IMR-90 (cell line): ENCODE measurements around the gene KRT86. TPM values are rescaled to one million over a fixed set of nuclear protein-coding genes. Genes with fewer than 3 reads are reported as not detected.

Source experiments
- ATAC-seq: fragments of 200-7000 bp; cut with Tn5 transposase; 2 replicates; pipeline ENCODE4 v1.9.1; 2020; ENCODE audit warnings: low read depth, mild to moderate bottlenecking, moderate library complexity
- BruUV-seq: library from RNA; stranded (reverse); fragments of 400-500 nt; replicated peaks from 2 replicates; lab custom pipeline; 2021; lab: Mats Ljungman, UMichigan
- CTCF ChIA-PET: fragments of 300-600 bp; formaldehyde crosslinking; extraction: SDS; loops from one replicate; lab custom pipeline; 2021; ENCODE audit warnings: antibody characterized with exemption; lab: Yijun Ruan, JAX
- POLR2A ChIA-PET: fragments of 300-600 bp; sonication (Branson Sonifier 250); formaldehyde crosslinking; loops from one replicate; lab custom pipeline; 2022; ENCODE audit warnings: antibody characterized with exemption; ENCODE audit not compliant: unreplicated experiment; lab: Charles Lee
- DNase-seq: peaks from one replicate; pipeline ENCODE4 v3.0.0; 2013
- H2AFZ ChIP-seq: replicated peaks from 2 replicates; pipeline ENCODE3; 2013; ENCODE audit warnings: low read length, mild to moderate bottlenecking; ENCODE audit not compliant: poor library complexity
- H2AK5ac ChIP-seq: 2 replicates; pipeline ENCODE4 v1.6.1; 2013; ENCODE audit warnings: low read depth, low read length, inconsistent platforms
- H2AK9ac ChIP-seq: replicated peaks from 2 replicates; pipeline ENCODE3; 2013; ENCODE audit warnings: mild to moderate bottlenecking, low read depth, low read length, moderate library complexity; ENCODE audit not compliant: poor library complexity
- H2BK120ac ChIP-seq: 2 replicates; pipeline ENCODE4 v1.6.1; 2013; ENCODE audit warnings: low read depth, low read length, inconsistent platforms
- H2BK15ac ChIP-seq: 3 replicates; pipeline ENCODE4 v1.6.1; 2013; ENCODE audit warnings: low read depth, low read length, inconsistent platforms
- H2BK20ac ChIP-seq: 2 replicates; pipeline ENCODE4 v1.6.1; 2013; ENCODE audit warnings: low read depth, mild to moderate bottlenecking, inconsistent platforms, low read length, moderate library complexity
- H2BK5ac ChIP-seq: 2 replicates; pipeline ENCODE4 v1.6.1; 2013; ENCODE audit warnings: mild to moderate bottlenecking, low read depth, low read length, inconsistent platforms; ENCODE audit not compliant: poor library complexity, severe bottlenecking
- H3K14ac ChIP-seq: replicated peaks from 2 replicates; pipeline ENCODE4 v1.6.1; 2013; ENCODE audit warnings: low read depth, low read length, inconsistent platforms
- H3K18ac ChIP-seq: 2 replicates; pipeline ENCODE4 v1.6.1; 2013; ENCODE audit warnings: low read depth, low read length, control low read depth
- H3K23ac ChIP-seq: 2 replicates; pipeline ENCODE4 v1.6.1; 2013; ENCODE audit warnings: low read depth, low read length, inconsistent platforms
- H3K27ac ChIP-seq: 2 replicates; pipeline ENCODE4 v1.5.1; 2013; ENCODE audit warnings: mild to moderate bottlenecking, control low read depth, low read length; ENCODE audit not compliant: insufficient read depth
- H3K27me3 ChIP-seq: 2 replicates; pipeline ENCODE4 v1.6.1; 2013; ENCODE audit warnings: low read length; ENCODE audit not compliant: control insufficient read depth, insufficient read depth
- H3K36me3 ChIP-seq: 2 replicates; pipeline ENCODE4 v1.6.1; 2013; ENCODE audit warnings: low read length, mixed read lengths; ENCODE audit not compliant: control insufficient read depth, insufficient read depth
- H3K4ac ChIP-seq: 2 replicates; pipeline ENCODE4 v1.6.1; 2013; ENCODE audit warnings: low read depth, low read length, inconsistent platforms
- H3K4me1 ChIP-seq: 2 replicates; pipeline ENCODE4 v1.6.1; 2013; ENCODE audit warnings: low read length, mixed read lengths; ENCODE audit not compliant: control insufficient read depth, insufficient read depth
- H3K4me2 ChIP-seq: 2 replicates; pipeline ENCODE4 v1.6.1; 2013; ENCODE audit warnings: low read depth, mild to moderate bottlenecking, control low read depth, low read length, moderate library complexity
- H3K4me3 ChIP-seq: 2 replicates; pipeline ENCODE4 v1.5.1; 2013; ENCODE audit warnings: low read depth, mild to moderate bottlenecking, control low read depth, low read length, moderate library complexity; ENCODE audit not compliant: insufficient read depth
- H3K56ac ChIP-seq: 2 replicates; pipeline ENCODE4 v1.6.1; 2013; ENCODE audit warnings: low read length, inconsistent platforms; ENCODE audit not compliant: insufficient read depth; ENCODE audit errors: extremely low read depth
- H3K79me1 ChIP-seq, 2 experiments: 2 replicates each; pipeline ENCODE4 v1.6.1; 2013; ENCODE audit warnings: low read length in 2 of 2, inconsistent platforms in 1 of 2, low read depth in 1 of 2
- H3K9ac ChIP-seq: 2 replicates; pipeline ENCODE4 v1.6.1; 2013; ENCODE audit warnings: low read depth, low read length, control low read depth
- H3K9me1 ChIP-seq: 2 replicates; pipeline ENCODE4 v1.6.1; 2013; ENCODE audit warnings: low read length, inconsistent platforms; ENCODE audit not compliant: insufficient read depth
- H3K9me3 ChIP-seq: 2 replicates; pipeline ENCODE4 v1.6.1; 2013; ENCODE audit warnings: low read length; ENCODE audit not compliant: control insufficient read depth, insufficient read depth
- H4K20me1 ChIP-seq: 2 replicates; pipeline ENCODE4 v1.6.1; 2013; ENCODE audit warnings: low read length, inconsistent platforms; ENCODE audit not compliant: insufficient read depth
- H4K5ac ChIP-seq: 2 replicates; pipeline ENCODE4 v1.6.1; 2013; ENCODE audit warnings: mild to moderate bottlenecking, low read depth, low read length, control low read depth
- H4K8ac ChIP-seq, 2 experiments: 2 replicates each; pipeline ENCODE4 v1.6.1; 2013; ENCODE audit warnings: low read depth in 2 of 2, low read length in 2 of 2, control low read depth in 1 of 2, inconsistent platforms in 1 of 2
- H4K91ac ChIP-seq: 2 replicates; pipeline ENCODE4 v1.6.1; 2013; ENCODE audit warnings: low read depth, low read length, inconsistent platforms; ENCODE audit not compliant: insufficient read depth
- BHLHE40 ChIP-seq: fragments of 150-350 bp; IDR thresholded peaks from 2 replicates; pipeline ENCODE4 v1.6.1; 2016; ENCODE audit warnings: mild to moderate bottlenecking, low read depth, low read length
- CHD1 ChIP-seq: IDR thresholded peaks from 2 replicates; pipeline ENCODE4 v1.6.1; 2012; ENCODE audit warnings: low read depth, low read length, improper control_type of control experiment
- CTCF ChIP-seq: conservative IDR thresholded peaks from 2 replicates; pipeline ENCODE4 v1.5.1; 2012; ENCODE audit warnings: mild to moderate bottlenecking, low read depth, low read length, improper control_type of control experiment
- MXI1 ChIP-seq: IDR thresholded peaks from 2 replicates; pipeline ENCODE4 v1.6.1; 2012; ENCODE audit warnings: low read depth, mild to moderate bottlenecking, low read length, moderate library complexity, borderline replicate concordance
- RFX5 ChIP-seq: IDR thresholded peaks from 2 replicates; pipeline ENCODE4 v1.8.0; 2012; ENCODE audit warnings: low read depth, mild to moderate bottlenecking, low read length, moderate library complexity
- SMC3 ChIP-seq: fragments of 150-350 bp; IDR thresholded peaks from 2 replicates; pipeline ENCODE4 v1.6.1; 2016; ENCODE audit warnings: low read depth, mild to moderate bottlenecking, antibody characterized with exemption, low read length, moderate library complexity
- WGBS, 2 experiments: methylation state at CpG; one replicate each; pipeline versions ENCODE4 v1.1.5 to v1.1.7; 2013; ENCODE audit warnings: missing lambda C conversion rate in 2 of 2; ENCODE audit not compliant: insufficient read length in 1 of 2; ENCODE audit errors: extremely low coverage in 2 of 2; 5-methylcytosine and 5-hydroxymethylcytosine counted together
- dilution Hi-C: fragments of 300-500 bp; cut with HindIII; formaldehyde crosslinking; loops from one replicate; pipeline ENCODE4 v1.14.3; 2018; ENCODE audit warnings: low sequenced_read_pairs; ENCODE audit not compliant: unreplicated experiment
- in situ Hi-C: fragments of 300-500 bp; cut with MboI; formaldehyde crosslinking; loops from 3 replicates; pipeline ENCODE4 v1.14.3; 2019; ENCODE audit warnings: low sequenced_read_pairs, inconsistent platforms, mixed read lengths
- intact Hi-C: fragments of 100-400 bp; cut with micrococcal nuclease; formaldehyde crosslinking; loops from 2 replicates; pipeline ENCODE4 v1.10.0; 2022
- polyA plus RNA-seq, 3 experiments: library from polyadenylated mRNA; depleted of rRNA; stranded (reverse); fragments of >200 nt; gene quantifications; 2 replicates each; pipeline ENCODE4 v1.2.3, GENCODE V29; 2012; ENCODE audit warnings: low replicate concordance in 1 of 3
- total RNA-seq: library from RNA; depleted of rRNA; stranded (reverse); fragments of >200 nt; gene quantifications from 2 replicates; pipeline ENCODE4 v1.2.3, GENCODE V29; 2012
- TF ChIP-seq, protein P1 (sequence below): fragments of 150-350 bp; IDR thresholded peaks from 2 replicates; pipeline ENCODE4 v1.6.1; 2017; ENCODE audit warnings: mild to moderate bottlenecking, antibody characterized with exemption, low read length, low read depth
- TF ChIP-seq, protein P2 (sequence below): fragments of 150-350 bp; IDR thresholded peaks from 2 replicates; pipeline ENCODE4 v1.6.1; 2016; ENCODE audit warnings: low read depth, mild to moderate bottlenecking, low read length, moderate library complexity, borderline replicate concordance

The KRT86 gene
- total and polyA plus RNA-seq, 2 of the 4 experiments (the other 2 are of a cell fraction), result not detected

DNA sequence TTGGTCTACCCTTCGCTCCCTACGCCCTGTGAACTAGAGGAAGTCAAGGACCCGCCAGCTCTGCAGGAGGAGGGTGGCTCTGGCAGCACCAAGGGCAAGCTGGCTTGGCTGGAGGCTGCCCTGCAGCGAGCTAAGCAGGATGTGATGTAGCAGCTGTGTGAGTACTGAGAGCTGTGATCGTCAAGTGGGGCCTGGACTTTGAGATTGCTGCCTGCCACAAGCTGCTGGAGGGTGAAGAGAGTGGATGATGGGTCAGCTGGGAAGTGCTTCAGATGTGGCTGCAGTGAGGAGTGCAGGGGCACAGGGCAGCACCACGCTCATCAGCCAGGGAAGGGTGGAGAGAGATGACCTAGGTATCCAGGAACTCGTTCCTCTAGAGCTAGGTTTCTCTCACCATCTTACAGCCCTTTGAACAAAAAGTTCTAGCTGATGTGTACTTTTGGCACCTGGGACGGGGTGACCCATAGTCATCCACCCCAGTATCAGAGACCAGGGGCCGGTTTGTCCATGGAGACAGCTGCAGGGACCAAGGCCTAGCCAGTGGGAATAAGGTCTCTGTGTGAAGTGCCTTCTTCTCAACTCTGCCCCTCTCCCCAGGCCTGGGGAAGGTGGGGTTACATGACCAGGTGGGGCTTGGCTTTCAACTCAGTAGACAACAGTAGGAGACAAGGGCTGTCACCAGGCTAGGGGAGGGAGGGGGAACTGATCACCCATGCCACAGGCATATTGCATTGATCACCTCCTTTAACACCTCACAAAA is 3.2 kb downstream of the KRT86 start (continued):
- TF ChIP-seq SMC3 (no peak), BHLHE40 (no peak)

GRCh38 chr12:52278575-52279421 is 4.4 kb downstream of the KRT86 start:
- Histone ChIP-seq H3K18ac (peak overlapping the region; percentile 85), H2BK20ac (peak overlapping the region; percentile 99), H3K4me2 (peak overlapping the region; percentile 67), H3K4me3 (no peak overlapping the region), H3K14ac (peak overlapping the region; percentile 99), H3K36me3 (no peaks in the 10 kb centered on the region), H2AK5ac (peak overlapping the region; percentile 100), H3K9me3 (no peaks in the 10 kb centered on the region), H4K5ac (peak overlapping the region; percentile 92), H4K8ac (peak overlapping the region; percentile 91 to 99), H2BK120ac (peak overlapping the region; percentile 99), H2AK9ac (peak overlapping the region; percentile 95), H4K91ac (peak overlapping the region; percentile 100), H4K20me1 (peaks cover 5% of the 10 kb centered on the region; the same call in 1 of the 2 replicates), H3K27ac (peak overlapping the region; percentile 91), H3K9ac (peak overlapping the region; percentile 73), H2AFZ (peak overlapping the region; percentile 92), H3K4me1 (peaks cover 24% of the 10 kb centered on the region), H3K79me1 (peaks cover 0 to 8% of the 10 kb centered on the region in 2 experiments; a peak in 1 of 4 replicates), H2BK5ac (peak overlapping the region; percentile 93), H3K56ac (peak overlapping the region; percentile 99), H2BK15ac (peak overlapping the region; percentile 100), H3K9me1 (peaks cover 46% of the 10 kb centered on the region), H3K27me3 (peaks cover 2% of the 10 kb centered on the region; the same call in 1 of the 2 replicates), H3K23ac (peak overlapping the region; percentile 98), H3K4ac (peak overlapping the region; percentile 100)
- 2% methylated on average over 10 of the region's 32 CpGs; no CpG with 5 or more reads in 1 of the 2 experiments for WGBS, 2 experiments
- intact Hi-C loops, result loop anchor here (1.0 to 5.0 kb wide), 3 partner anchors 46 to 122 kb away; partner anchors contain the start of gene KRT7
- peak; percentile 88 for ATAC-seq
- ChIA-PET POLR2A (interaction anchor here (0.9 kb wide), 1 partner anchor 41 kb away, joined by 3 read pairs; no protein-coding TSS in a partner anchor), CTCF (interaction anchor here (0.6 to 2.9 kb wide), 29 partner anchors 9 to 1486 kb away, joined by 3 to 14 read pairs (median 4); partner anchors contain the start of gene KRT80)
- dilution Hi-C loops, result no loop called here
- no TSS peak for BruUV-seq
- peak; percentile 65 for DNase-seq
- in situ Hi-C loops, result no loop called here
- TF ChIP-seq MXI1, result no peak
- TF ChIP-seq, protein P1, sequence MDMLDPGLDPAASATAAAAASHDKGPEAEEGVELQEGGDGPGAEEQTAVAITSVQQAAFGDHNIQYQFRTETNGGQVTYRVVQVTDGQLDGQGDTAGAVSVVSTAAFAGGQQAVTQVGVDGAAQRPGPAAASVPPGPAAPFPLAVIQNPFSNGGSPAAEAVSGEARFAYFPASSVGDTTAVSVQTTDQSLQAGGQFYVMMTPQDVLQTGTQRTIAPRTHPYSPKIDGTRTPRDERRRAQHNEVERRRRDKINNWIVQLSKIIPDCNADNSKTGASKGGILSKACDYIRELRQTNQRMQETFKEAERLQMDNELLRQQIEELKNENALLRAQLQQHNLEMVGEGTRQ, result no peak
- TF ChIP-seq CHD1, result no peak
- no peak; the same call in 1 of the 2 replicates for TF ChIP-seq BHLHE40
- TF ChIP-seq CTCF, result peak; percentile 97
- no peak for TF ChIP-seq RFX5
- TF ChIP-seq, protein P2, sequence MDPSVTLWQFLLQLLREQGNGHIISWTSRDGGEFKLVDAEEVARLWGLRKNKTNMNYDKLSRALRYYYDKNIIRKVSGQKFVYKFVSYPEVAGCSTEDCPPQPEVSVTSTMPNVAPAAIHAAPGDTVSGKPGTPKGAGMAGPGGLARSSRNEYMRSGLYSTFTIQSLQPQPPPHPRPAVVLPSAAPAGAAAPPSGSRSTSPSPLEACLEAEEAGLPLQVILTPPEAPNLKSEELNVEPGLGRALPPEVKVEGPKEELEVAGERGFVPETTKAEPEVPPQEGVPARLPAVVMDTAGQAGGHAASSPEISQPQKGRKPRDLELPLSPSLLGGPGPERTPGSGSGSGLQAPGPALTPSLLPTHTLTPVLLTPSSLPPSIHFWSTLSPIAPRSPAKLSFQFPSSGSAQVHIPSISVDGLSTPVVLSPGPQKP, result no peak
